Stimulated activated CD4-positive, alpha-beta T cell treated with anti-CD3 and anti-CD28 coated beads, Interleukin-12 subunit alpha, Interleukin-12 subunit beta, amount 100 ng/mL, for 24 hours (primary cell): ENCODE data around the gene ARL10.
A peak's percentile ranks its signal among the peaks of the same experiment; 100 is the strongest.

ENCODE experiments used
- DNase-seq, 2 experiments: peaks; one replicate each; pipeline ENCODE4 v3.0.0-alpha.2; 2020; ENCODE audit warnings: low read depth in 2 of 2

ARL10 gene, protein sequence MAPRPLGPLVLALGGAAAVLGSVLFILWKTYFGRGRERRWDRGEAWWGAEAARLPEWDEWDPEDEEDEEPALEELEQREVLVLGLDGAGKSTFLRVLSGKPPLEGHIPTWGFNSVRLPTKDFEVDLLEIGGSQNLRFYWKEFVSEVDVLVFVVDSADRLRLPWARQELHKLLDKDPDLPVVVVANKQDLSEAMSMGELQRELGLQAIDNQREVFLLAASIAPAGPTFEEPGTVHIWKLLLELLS

DNA sequence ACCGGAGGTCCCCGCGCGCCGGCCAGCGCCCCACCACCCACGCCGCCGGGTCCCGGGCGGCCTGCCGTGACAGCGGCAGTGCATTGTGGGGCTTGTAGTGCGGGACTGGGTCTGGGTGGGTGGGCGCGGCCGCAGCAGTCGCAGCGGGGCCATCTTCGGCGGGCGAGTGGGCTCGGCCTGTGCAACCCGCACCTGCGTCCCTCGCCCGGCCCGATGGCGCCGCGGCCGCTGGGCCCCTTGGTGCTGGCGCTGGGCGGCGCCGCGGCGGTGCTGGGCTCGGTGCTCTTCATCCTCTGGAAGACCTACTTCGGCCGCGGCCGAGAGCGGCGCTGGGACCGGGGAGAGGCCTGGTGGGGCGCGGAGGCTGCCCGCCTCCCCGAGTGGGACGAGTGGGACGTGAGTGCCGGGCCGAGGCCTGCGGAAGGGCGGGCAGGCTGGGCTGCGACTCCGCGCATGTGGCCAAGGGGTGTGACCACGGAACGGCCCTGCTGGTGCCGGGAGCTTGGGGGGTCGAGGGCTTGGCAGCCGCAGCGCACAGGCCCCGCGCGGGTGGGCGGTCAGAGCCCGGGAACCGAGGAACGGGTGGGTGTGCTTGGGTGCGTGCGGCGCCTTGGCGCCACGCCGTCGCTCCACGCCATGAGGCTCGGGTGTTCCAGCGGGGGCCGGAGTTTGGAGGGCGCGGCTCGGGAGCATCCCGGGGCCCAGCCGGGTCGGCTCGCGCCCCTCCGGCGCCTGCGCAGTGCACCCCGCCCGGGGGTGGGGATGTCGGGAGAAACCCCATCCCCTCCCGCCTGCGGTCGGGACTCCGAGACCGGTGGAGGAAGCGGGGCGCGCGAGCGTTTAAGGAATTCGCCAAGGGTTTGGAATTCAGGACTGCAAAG is at the start of gene ARL10:
ARL10 (plus strand) TSS at position 137 of the 881 bp plus-strand sequence; CDS start at position 214, 77 bp downstream.
- DNase-seq = peak; percentile 45 to 48

DNA sequence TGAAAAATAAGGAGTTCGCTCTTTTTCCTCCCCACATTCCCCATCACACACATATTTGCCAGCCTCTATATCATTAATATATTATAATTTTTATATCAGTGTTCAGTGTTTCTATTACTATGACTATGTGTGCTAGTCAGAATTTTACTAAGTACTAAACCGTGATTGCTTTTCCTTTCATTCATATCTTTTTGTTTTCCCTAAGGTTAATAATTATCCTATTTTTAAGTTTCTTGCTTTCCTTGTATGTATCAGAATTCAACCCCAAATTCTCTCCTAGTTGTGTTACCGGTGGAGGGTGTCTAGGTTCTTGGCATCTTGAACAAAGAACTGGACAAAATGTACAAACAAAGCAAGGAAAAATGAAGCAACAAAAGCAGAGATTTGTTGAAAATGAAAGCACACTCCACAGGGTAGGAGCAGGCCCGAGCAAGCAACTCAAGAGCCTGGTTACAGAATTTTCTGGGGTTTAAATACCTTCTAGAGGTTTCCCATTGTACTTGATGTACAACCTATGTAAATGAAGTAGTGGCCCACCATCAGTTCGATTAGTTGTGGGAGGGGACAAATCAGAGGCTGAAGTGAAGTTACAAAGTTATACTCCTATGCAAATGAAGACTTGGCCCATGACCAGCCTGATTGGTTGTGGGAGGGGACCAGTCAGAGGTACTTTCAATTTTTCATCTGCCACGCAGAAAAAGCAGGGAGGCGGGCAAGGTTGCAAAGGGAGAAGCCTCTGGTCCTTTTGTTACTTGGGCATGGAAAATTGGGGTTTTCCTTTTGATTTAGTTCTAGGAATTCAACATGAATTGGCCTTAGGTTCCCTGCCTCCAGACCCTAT is 47.5 kb upstream of the ARL10 start:
- no peak for DNase-seq

DNA sequence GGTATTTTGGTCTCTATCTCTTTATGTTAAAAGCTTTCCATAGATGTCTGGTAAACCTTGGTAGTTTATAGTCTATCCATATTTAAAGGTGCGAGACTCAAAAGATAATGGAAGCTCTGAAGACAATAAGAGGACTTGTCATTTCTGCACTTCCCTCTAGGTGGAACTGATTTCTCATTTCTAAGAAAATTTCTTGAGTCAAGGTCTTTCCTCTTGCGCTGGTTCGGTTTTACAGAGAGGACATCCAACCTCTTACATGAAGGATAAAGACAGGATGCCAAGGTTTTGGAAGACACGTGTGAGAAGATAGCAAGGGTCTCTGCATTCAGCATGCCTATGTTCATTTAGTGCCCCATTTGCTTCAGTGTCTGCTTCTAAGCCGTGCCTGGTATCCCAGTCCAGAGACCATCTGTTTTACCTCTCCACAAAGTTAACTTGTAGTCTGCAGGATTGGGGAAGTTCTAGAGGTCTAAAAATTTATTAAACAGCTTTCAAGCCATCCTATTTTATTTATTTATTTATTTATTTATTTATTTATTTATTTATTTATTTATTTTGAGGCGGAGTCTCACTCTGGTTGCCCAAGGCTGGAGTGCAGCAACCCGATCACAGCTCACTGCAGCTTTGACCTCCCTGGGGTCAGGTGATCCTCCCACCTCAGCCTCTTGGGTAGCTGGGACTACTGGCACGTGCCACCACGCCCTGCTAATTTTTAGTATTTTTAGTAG is 45.3 kb upstream of the ARL10 start:
- DNase-seq = no peak

DNA sequence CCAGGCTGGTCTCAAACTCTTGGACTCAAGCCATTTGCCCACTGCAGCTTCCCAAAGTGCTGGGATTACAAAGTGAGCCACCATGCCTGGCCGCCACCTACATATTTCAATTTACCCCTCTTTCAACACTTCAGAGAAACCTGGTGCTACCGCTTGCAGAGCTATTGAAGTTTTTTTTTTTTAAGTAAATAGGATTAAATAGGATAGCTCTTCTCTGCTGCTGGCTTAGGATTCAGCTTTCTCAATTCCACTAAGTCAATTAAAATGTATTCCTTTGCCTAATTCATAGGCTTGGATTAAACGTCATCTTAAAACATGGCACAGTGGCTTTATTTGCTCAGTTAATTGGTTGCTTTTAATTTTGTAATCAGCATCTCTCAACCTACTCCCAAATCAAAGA is 44.7 kb upstream of the ARL10 start:
- no peak for DNase-seq

DNA sequence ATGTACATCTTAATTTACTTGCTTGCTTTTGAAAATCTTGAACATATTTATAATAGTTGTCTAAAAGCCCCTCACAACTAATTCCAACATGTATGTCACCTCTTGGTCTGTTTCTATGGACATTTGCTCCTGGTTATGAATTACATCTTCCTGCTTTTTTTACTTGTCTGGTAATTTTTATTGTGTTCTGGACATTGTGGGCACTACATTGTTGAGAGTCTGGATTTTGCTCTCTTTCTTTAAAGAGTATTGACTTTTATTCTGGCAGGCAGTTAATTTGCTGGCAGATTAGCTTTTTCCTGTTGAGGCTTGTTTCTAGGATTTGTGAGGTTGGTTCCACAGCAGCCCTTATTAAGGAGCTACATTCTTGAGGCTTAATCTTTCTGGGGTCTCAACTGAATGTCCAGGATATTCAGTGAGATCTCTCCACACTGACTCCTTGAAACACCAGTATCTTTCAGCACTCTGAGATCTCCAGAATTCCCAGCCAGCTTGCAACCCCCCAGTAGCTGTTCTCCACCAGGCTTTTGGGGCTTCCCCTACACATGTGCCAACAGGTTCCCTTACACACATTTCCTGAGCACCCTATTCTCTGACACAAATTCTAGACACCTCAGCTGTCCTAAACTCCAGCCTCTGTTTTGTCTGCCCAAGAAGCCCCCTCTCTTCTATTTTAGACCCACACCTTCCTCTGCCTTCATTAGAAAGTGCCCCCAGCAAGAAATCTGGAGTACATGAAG is 31.1 kb upstream of the ARL10 start:
- DNase-seq = no peak

DNA sequence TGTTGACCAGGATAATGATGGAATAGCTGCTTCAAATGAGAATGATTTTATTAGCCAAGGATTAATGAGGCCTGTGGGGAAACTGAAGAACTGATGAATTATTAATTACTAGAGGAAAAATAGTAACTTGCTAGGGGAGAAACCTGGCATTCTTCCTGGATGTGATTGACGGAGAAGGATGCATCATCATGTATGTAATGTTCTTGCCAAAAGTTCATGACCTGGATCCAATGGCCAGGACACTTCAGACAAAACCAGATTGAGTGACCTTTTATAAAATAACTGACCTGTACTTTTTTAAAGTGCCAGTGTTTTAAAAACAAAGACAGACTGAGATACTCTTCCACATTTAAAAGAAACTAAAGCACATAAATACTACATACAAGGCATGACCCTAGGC is 27.4 kb upstream of the ARL10 start:
- DNase-seq = no peak

DNA sequence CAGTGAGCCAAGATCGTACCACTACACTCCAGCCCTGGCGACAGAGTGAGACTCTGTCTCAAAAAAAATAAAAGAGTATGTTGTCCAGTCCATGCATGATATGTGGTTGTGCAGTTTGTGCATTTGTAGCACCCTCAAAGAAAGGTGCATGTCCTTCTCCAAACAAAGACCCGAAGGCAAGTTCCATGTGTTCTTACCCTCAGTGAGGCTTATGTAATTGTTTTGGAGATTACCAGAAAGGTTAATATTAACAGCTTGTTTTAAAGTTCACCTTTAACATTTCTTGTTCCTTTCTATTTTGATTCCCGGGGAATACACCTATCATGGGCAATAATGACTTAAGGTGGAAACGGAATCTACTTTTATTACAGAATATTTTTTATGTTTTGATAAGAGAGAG is 26.0 kb upstream of the ARL10 start:
- no peak for DNase-seq

DNA sequence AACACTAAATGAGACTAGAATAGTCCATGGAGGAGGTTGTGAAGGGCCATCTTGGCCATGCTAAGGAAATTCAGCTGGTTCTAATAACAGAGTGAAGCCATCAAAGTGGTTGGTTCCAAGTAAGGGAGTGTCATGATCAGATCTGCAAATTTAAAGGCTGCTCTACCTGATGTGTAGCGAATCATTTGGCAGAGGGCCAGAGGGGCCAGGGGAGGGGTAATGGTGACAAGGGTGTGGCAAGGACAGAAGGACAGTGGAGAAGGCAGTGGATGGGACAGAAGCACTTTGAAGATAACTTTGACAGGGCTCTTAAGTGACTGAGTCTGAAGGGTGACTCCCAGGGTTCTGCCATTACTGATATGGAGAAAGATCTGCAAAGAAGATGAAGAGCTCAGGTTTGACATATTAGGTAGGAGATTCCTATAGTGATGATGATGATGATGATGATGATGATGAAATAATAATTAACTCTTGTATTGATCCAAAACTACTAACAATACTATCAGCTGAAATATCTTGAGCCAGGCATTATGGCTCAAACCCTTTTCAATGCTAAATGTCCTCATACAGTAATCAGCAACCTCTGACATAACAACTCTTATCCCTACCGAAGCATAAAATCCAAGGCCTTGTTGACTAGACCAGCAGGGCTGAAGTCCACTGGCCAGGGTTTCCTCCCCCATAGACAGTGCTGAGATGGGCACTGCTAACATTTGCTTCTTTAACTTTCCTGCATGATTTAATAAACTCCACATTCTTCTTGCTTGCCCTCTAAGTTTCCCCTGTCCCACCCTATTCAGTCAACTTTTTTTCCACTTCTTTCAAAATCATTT is 23.7 kb upstream of the ARL10 start:
- DNase-seq = no peak

DNA sequence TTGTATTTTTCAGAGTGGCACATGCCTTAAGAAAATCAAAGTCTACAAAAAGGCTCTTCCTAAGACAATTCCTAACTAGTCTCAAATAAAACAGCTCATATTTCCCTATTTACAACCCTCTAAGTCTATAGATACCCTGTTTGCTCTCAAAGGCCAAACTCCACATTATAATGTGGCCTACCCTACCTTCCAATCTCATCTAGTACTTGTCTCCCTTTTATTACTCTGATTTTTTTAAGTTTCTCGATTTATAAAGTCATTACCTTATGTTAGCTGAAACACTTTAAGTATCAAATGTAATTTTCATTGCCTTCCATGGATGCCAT is 23.2 kb upstream of the ARL10 start:
- no peak for DNase-seq

DNA sequence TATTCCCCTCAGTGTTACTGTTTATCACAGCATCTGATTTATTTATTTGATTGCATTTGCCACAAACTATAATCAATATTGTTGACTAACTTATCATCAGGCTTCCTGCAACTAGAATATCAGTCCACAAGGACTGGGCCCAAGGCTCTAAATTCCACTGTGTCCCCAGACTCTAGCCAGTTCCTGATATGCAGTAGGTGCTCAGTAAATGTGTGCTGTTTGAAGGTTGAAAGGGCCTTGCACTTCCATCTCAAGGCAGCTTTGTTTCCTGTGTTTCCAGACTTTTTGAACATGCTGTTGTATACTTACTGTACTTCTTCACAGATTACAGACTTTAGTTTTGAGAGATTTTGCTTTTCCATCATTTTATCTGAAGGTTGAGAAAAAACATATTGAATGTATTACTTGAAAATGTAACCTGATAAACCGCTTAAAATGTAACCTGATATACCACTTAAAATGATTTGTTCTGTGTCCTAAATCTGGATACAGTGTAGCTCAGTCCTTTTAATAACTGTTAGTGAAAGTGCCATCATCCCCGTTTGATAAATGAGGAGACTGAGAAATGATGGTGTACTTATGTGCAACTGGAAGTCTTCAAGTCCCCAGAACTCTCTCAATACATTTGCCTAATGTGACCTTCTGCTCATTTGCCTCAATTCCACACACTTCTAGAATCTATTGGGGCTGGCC is 22.4 kb upstream of the ARL10 start:
- DNase-seq = no peak

DNA sequence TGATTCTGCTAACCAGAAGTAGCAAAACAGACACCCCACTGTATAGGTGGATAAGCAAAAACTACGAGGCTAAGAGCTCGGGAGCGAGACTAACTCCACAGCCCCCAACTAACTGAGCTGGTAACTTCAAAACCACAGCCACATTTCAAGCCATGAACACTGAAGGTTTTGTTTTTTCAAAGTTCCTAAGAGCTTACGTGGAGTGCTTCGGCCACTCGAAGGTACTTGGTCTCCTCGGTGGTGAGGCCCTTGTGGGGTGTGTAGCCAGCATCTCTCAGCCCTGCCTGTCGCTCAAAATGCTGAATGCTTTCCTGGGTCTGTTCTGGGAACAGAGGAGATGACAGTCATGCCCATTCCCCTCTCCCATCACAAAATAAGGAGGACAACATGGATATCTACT is 14.9 kb upstream of the ARL10 start:
- no peak for DNase-seq

DNA sequence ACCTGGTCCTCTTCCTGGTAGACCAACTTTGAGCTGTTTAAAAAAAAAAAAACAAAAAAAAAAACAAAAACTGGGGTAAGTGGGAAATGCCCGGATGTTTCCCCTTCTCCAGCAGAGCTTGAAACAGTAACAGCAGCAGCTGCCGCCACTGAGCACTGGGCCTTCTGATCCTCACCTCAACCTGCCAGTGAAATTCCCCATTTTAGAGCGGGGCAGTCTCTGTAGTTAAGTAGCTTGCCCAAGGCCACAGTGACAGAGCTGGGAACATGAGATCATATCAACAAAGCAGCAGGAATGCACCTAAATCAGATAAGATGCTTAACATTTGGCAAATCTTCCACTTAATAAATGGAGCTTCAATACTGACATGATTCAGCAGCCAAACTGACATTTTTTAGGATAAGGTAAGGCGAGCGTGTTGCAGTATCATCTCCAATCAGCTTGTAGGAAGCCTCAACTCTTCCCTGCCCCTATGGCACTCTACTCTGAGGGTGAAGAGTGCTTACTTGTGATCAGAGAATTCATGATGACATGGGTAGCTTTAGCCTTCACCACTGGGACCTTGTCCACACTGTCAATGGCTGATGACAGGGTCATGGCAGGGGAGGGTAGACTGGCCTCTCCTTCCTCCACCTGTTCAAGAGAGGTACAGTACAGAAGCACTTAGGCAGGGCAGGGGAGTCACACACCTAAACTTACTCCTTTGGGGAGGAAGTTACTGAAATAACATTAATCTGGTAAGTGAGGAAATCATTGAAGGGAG is 13.0 kb upstream of the ARL10 start:
- no peak for DNase-seq

DNA sequence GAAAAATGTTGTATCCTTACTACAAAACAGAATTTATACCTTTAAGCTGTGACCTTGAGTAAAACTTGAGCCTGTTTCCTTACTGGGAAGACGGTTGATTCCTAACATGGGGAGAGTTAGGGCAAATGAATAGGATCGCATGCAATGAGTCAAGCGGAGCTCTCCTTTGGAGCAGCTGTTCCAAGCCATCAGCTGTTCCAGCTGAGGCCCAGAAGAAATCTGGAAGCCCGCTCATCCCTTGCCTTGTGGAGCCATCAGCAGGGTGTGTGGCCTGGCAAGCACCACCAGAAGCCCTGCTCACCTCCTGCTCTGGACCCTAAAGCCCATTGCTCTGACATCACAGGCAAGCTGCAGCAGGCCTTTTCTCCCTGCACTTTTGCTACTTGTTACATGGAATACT is 11.8 kb upstream of the ARL10 start:
- no peak for DNase-seq

DNA sequence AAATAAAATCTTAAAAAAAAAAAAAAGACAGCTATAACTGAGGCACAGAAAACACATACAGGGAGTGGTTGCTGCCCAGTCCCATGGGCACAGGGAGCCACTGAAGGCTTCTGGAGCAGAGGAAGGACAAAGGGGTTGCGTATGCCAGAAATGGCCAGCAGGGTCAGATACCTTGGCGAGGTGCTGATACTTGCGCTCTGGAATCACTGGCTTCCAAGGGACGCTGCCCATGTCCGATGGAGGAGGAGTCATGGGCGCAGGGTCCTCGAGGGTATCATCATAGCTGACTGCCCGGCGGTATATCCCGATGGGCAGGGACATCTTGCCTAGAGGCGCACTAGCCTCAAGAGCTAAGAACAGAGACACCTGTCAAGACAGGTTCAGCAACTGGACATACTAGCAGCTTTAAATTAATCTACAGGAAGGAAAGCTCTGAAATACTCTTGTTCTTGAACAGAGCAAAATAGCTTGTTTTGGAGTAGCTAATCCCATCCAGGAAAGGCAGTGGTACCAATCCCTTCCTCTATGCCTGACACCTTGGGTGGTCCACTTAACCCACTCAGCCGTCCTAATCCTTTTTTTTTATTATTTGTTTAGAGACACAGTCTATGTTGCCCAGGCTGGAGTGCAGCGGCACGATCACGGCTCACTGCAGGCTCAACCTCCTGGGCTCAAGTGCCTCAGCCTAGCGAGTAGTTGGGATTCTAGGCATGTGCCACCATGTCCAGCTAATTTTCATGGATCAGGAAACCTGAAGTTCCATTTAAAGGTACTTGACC is 9.7 kb upstream of the ARL10 start:
- DNase-seq = no peak

DNA sequence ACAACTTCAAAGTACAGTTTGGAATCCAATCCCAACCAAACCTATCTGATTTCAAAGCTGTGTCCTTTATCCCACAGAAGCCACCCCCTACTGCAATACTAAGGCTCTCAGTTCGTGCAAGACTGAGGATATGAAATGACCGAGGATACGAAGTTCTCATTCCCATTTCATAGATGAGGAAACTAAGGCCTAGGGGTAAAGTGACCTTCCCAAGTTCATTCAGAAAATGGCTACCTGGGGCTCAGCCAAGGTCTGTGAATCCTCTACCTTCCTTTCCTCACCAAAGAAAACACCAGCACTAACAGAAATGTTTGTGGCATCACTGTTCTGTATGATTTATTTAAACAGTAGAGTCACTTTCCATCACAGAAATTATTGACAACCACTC is 9.1 kb upstream of the ARL10 start:
- DNase-seq = no peak

DNA sequence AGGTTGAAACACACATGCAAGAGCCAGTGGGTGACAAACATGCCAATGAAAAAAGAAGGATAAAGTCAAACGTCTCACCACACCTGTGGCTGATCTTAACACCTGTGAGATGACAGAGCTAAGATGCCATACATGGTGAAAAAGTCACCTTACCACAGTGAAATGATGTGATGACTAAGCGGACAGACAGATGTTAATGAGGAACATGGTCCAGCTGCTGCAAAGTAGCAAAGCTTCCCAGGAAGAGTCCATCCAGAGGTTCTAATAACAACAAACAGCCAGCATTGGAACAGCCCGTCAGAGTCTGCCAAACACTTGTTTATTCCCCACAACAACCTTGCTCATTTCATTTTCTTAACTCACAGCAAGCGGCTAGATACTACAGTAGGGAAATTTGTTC is 5.6 kb upstream of the ARL10 start:
- DNase-seq = no peak

DNA sequence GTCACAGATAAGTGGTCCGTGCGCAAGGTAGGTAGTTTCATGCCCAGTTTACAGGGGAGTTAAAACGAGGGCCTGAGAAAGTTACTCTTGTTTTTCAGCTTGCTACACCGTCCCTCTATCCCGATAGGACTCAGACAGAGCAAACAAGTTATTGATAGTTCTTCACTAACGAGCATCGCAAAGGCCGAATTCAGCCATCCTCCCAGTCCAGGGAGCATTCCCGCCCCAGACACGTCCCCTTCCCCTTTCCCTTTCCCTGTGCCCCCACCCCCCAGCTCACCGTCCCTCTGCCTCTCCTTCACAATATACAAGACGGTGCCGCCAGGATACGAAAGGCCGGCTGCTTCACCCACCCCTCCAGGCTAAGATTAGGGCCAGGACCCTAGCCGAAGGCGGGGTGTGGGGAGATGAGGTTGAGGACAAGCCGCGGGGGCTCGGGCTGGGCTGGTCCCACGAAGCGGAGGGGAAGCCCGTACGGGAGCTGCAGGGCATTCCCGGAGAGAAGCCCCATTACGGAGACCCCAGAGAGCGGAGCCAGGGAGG is 4.3 kb upstream of the ARL10 start:
- no peak for DNase-seq
